CD8-positive, alpha-beta memory T cell (primary cell): ENCODE data around the gene RAB14. TPM values are rescaled to one million over a fixed set of nuclear protein-coding genes. Genes with fewer than 3 reads are reported as not detected.

Experiments
- CTCF ChIA-PET: fragments of 350-600 bp; sonication (Branson Sonifier 250); formaldehyde crosslinking; loops from one replicate; lab custom pipeline; 2021; ENCODE audit warnings: antibody characterized with exemption; lab: Charles Lee
- POLR2A ChIA-PET: fragments of 350-600 bp; sonication (Branson Sonifier 250); formaldehyde crosslinking; loops from one replicate; lab custom pipeline; 2021; ENCODE audit warnings: antibody characterized with exemption; lab: Charles Lee
- DNase-seq, 5 donors: peaks; one replicate each; pipeline versions ENCODE4 v3.0.0 to v3.0.0-alpha.2; 2020 to 2022; ENCODE audit warnings: mixed read lengths in 1 of 5
- H3K27ac ChIP-seq: one replicate; pipeline ENCODE4 v1.7.0; 2013; ENCODE audit warnings: low read depth, mild to moderate bottlenecking, low read length, moderate library complexity
- H3K27me3 ChIP-seq: 2 replicates; pipeline ENCODE4 v1.7.0; 2013; ENCODE audit warnings: low read length, mild to moderate bottlenecking; ENCODE audit not compliant: insufficient read depth, poor library complexity, severe bottlenecking
- H3K36me3 ChIP-seq: 2 replicates; pipeline ENCODE4 v1.7.0; 2013; ENCODE audit warnings: mild to moderate bottlenecking, low read length, moderate library complexity; ENCODE audit not compliant: insufficient read depth
- H3K4me1 ChIP-seq: 2 replicates; pipeline ENCODE4 v1.7.0; 2013; ENCODE audit warnings: mild to moderate bottlenecking, low read length, moderate library complexity; ENCODE audit not compliant: insufficient read depth
- H3K4me3 ChIP-seq: 2 replicates; pipeline ENCODE4 v1.7.0; 2013; ENCODE audit warnings: mild to moderate bottlenecking, low read length
- H3K9me3 ChIP-seq: 2 replicates; pipeline ENCODE4 v1.7.0; 2013; ENCODE audit warnings: mild to moderate bottlenecking, low read length
- H3K27ac Mint-ChIP-seq, 8 donors: one replicate each; pipeline ENCODE4 v1.8.0; 2020 to 2021; ENCODE audit warnings: mixed read lengths in 8 of 8, mild to moderate bottlenecking in 6 of 8, inconsistent platforms in 3 of 8, moderate library complexity in 3 of 8
- H3K27me3 Mint-ChIP-seq, 2 donors: one replicate each; pipeline ENCODE4 v1.8.0; 2020 to 2021; ENCODE audit warnings: mixed read lengths in 2 of 2, mild to moderate bottlenecking in 1 of 2, moderate library complexity in 1 of 2
- H3K36me3 Mint-ChIP-seq, 3 donors: one replicate each; pipeline ENCODE4 v1.8.0; 2020 to 2021; ENCODE audit warnings: mixed read lengths in 3 of 3, inconsistent platforms in 1 of 3, mild to moderate bottlenecking in 1 of 3
- H3K4me1 Mint-ChIP-seq, 3 donors: one replicate each; pipeline ENCODE4 v1.8.0; 2020 to 2021; ENCODE audit warnings: mixed read lengths in 3 of 3, inconsistent platforms in 1 of 3, mild to moderate bottlenecking in 1 of 3
- H3K4me3 Mint-ChIP-seq, 7 donors: one replicate each; pipeline ENCODE4 v1.8.0; 2020 to 2021; ENCODE audit warnings: mixed read lengths in 7 of 7, mild to moderate bottlenecking in 6 of 7, moderate library complexity in 4 of 7, inconsistent platforms in 2 of 7
- H3K9me3 Mint-ChIP-seq, 5 donors: one replicate each; pipeline ENCODE4 v1.8.0; 2020 to 2022; ENCODE audit warnings: mixed read lengths in 5 of 5, mild to moderate bottlenecking in 3 of 5, moderate library complexity in 2 of 5, inconsistent platforms in 1 of 5
- polyA plus RNA-seq: library from polyadenylated mRNA; unstranded; fragments of 300-500 nt; fragmentation: Illumina TruSeq; gene quantifications from one replicate; pipeline ENCODE4 v1.2.3, GENCODE V29; 2021
- total RNA-seq, 2 experiments: library from RNA; stranded (reverse); gene quantifications; one replicate each; pipeline ENCODE4 v1.2.3, GENCODE V29; 2021

Gene RAB14
- total and polyA plus RNA-seq, 3 experiments from 2014 or later = 51.0 to 85.4 (median 81.7) TPM

DNA sequence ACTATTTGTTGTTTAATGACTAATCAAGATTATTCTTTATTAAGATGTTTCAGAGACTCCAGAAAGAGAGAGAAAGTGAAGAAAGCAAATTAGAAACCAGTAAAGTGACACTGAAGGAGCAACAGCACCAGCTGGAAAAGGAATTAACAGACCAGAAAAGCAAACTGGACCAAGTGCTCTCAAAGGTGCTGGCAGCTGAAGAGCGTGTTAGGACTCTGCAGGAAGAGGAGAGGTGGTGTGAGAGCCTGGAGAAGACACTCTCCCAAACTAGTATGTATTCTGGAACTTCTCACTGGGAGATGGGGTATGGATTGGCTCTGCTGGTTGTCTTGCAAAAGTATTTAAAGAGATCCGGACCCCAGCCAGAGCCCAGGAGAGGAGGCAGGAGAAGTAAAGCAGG lies 33.6 kb downstream of the RAB14 start:
- DNase-seq = no peak
- Mint-ChIP-seq H3K27ac (peak overlapping the region; percentile 19 to 96 (median 57)), H3K4me3 (no peak overlapping the region), H3K27me3 (no peaks in the 10 kb centered on the region), H3K4me1 (peaks cover 17 to 25% (median 23%) of the 10 kb centered on the region in 3 donors), H3K36me3 (peaks cover 3 to 89% (median 21%) of the 10 kb centered on the region in 3 donors), H3K9me3 (no peaks in the 10 kb centered on the region)
- Histone ChIP-seq H3K4me1 (peaks cover 16% of the 10 kb centered on the region), H3K4me3 (no peak overlapping the region), H3K9me3 (no peaks in the 10 kb centered on the region), H3K27me3 (no peaks in the 10 kb centered on the region), H3K27ac (no peak overlapping the region), H3K36me3 (peaks cover 50% of the 10 kb centered on the region)
- ChIA-PET CTCF (interaction anchor here (1.4 kb wide), 1 partner anchor 46 kb away, joined by 3 read pairs; no protein-coding TSS in a partner anchor), POLR2A (no interaction called here)

DNA sequence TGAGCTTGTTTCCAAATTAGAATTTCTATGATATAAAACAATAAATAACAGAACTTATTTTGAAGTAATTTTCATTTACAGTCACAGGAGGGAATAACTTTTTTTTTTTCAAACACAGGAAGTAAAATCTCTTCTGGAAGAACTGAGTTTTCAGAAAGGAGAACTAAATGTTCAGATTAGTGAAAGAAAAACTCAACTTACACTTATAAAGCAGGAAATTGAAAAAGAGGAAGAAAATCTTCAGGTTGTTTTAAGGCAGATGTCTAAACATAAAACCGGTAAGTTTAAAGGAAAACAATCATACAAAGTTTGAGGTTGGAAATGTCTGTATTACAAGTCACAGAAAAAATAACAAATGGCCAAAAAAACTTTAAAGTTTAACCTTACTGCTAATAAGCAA lies 41.6 kb downstream of the RAB14 start:
- H3K27ac ChIP-seq = no peak overlapping the region
- peaks cover 6% of the 10 kb centered on the region for H3K4me1 ChIP-seq
- H3K27ac Mint-ChIP-seq = peak overlapping the region in 4 of 8 donors; percentile 3 to 56 (median 48)
- no peak overlapping the region for H3K4me3 ChIP-seq
- H3K9me3 Mint-ChIP-seq = no peaks in the 10 kb centered on the region
- no peaks in the 10 kb centered on the region for H3K9me3 ChIP-seq
- peaks cover 26 to 86% (median 37%) of the 10 kb centered on the region in 3 donors for H3K36me3 Mint-ChIP-seq
- ChIA-PET POLR2A (no interaction called here), CTCF (interaction anchor here (0.6 to 1.4 kb wide), 2 partner anchors 13 to 160 kb away, joined by 3 read pairs; no protein-coding TSS in a partner anchor)
- H3K27me3 Mint-ChIP-seq = no peaks in the 10 kb centered on the region
- DNase-seq = no peak
- H3K4me3 Mint-ChIP-seq = no peak overlapping the region
- peaks cover 16 to 25% (median 19%) of the 10 kb centered on the region in 3 donors for H3K4me1 Mint-ChIP-seq
- no peaks in the 10 kb centered on the region for H3K27me3 ChIP-seq
- peaks cover 53% of the 10 kb centered on the region for H3K36me3 ChIP-seq

DNA sequence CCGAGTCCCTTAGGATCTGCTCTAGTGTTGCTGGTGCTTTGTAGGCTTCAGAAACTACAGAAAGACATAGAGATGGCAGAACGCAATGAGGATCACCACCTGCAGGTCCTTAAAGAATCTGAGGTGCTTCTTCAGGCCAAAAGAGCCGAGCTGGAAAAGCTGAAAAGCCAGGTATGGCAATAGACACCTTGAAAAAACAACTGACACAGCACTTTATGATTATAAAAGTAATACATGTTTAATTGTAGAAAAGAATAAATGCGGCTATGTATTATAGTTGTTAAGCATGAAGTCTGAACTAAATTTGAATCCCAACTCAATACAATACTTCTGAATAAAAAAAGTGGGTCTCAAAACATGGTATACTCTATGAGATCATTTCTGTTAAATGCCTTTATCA lies 43.7 kb downstream of the RAB14 start:
- Mint-ChIP-seq H3K36me3 (peaks cover 23 to 86% (median 37%) of the 10 kb centered on the region in 3 donors), H3K9me3 (no peaks in the 10 kb centered on the region), H3K27ac (peak overlapping the region in 1 of 8 donors; percentile 47), H3K4me3 (no peak overlapping the region), H3K4me1 (peaks cover 25 to 30% (median 28%) of the 10 kb centered on the region in 3 donors), H3K27me3 (no peaks in the 10 kb centered on the region)
- DNase-seq = no peak
- no peak overlapping the region for H3K4me3 ChIP-seq
- CTCF ChIA-PET = interaction anchor here (1.0 kb wide), 1 partner anchor 11 kb away, joined by 4 read pairs; no protein-coding TSS in a partner anchor
- H3K4me1 ChIP-seq = peaks cover 6% of the 10 kb centered on the region
- no peak overlapping the region for H3K27ac ChIP-seq
- no peaks in the 10 kb centered on the region for H3K9me3 ChIP-seq
- no peaks in the 10 kb centered on the region for H3K27me3 ChIP-seq
- H3K36me3 ChIP-seq = peaks cover 64% of the 10 kb centered on the region
- POLR2A ChIA-PET = no interaction called here

DNA sequence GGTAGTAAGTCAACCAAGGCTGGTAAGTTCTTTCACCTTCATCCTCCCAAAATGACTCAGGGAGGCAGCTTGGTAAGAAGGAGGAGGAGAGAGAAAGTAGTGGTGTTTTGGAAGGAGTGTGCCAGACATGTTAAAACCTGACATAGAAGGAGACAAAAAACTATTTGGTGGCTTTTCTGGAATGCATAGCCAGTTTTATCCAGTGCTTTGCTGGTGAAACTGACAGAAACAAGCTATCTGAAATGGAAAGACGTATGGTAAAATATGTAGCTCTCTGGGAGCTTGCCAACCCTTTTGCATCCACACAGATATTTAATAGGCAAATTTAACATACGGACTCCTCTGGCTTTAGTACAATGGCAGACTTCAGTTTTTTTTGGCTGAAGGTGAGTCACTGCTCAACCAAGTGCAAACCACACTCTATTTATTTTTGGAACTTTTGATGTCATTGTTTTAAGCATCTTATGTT lies 45.4 kb downstream of the RAB14 start:
- H3K27me3 ChIP-seq = no peaks in the 10 kb centered on the region
- H3K9me3 ChIP-seq = no peaks in the 10 kb centered on the region
- no peak overlapping the region for H3K27ac ChIP-seq
- peak overlapping the region; percentile 7 to 93 (median 76) for H3K27ac Mint-ChIP-seq
- H3K36me3 Mint-ChIP-seq = peaks cover 26 to 88% (median 41%) of the 10 kb centered on the region in 3 donors
- peaks cover 34 to 38% (median 36%) of the 10 kb centered on the region in 3 donors for H3K4me1 Mint-ChIP-seq
- peaks cover 6% of the 10 kb centered on the region for H3K4me1 ChIP-seq
- peak overlapping the region in 1 of 7 donors; percentile 26 for H3K4me3 Mint-ChIP-seq
- no peak overlapping the region for H3K4me3 ChIP-seq
- H3K36me3 ChIP-seq = peaks cover 60% of the 10 kb centered on the region
- peak in 2 of 5 donors; percentile 8 to 34 for DNase-seq
- H3K9me3 Mint-ChIP-seq = no peaks in the 10 kb centered on the region
- ChIA-PET POLR2A (no interaction called here), CTCF (interaction anchor here (1.1 to 1.4 kb wide), 2 partner anchors 9 to 13 kb away, joined by 3 read pairs; no protein-coding TSS in a partner anchor)
- no peaks in the 10 kb centered on the region for H3K27me3 Mint-ChIP-seq

GRCh38 chr9:121154782-121155181 lies 46.9 kb downstream of the RAB14 start:
- CTCF ChIA-PET = interaction anchor here (0.6 kb wide), 1 partner anchor 85 kb away, joined by 3 read pairs; no protein-coding TSS in a partner anchor
- Histone ChIP-seq H3K4me1 (peaks cover 6% of the 10 kb centered on the region), H3K27me3 (no peaks in the 10 kb centered on the region), H3K27ac (no peak overlapping the region), H3K4me3 (no peak overlapping the region), H3K36me3 (peaks cover 62% of the 10 kb centered on the region), H3K9me3 (no peaks in the 10 kb centered on the region)
- Mint-ChIP-seq H3K27me3 (no peaks in the 10 kb centered on the region), H3K36me3 (peaks cover 26 to 87% (median 40%) of the 10 kb centered on the region in 3 donors), H3K9me3 (no peaks in the 10 kb centered on the region), H3K4me1 (peaks cover 34 to 38% (median 36%) of the 10 kb centered on the region in 3 donors), H3K4me3 (peak overlapping the region in 1 of 7 donors; percentile 15), H3K27ac (peak overlapping the region in 5 of 8 donors; percentile 21 to 81 (median 30))
- POLR2A ChIA-PET = no interaction called here
- no peak for DNase-seq

GRCh38 chr9:121153642-121154041 lies 48.0 kb downstream of the RAB14 start:
- no peaks in the 10 kb centered on the region for H3K9me3 Mint-ChIP-seq
- H3K4me3 ChIP-seq = no peak overlapping the region
- no peak overlapping the region for H3K4me3 Mint-ChIP-seq
- H3K27me3 ChIP-seq = no peaks in the 10 kb centered on the region
- DNase-seq = no peak
- H3K36me3 Mint-ChIP-seq = peaks cover 22 to 86% (median 38%) of the 10 kb centered on the region in 3 donors
- peaks cover 61% of the 10 kb centered on the region for H3K36me3 ChIP-seq
- no peak overlapping the region for H3K27ac ChIP-seq
- CTCF ChIA-PET = no interaction called here
- H3K9me3 ChIP-seq = no peaks in the 10 kb centered on the region
- H3K27ac Mint-ChIP-seq = peak overlapping the region in 4 of 8 donors; percentile 13 to 73 (median 14)
- peaks cover 6% of the 10 kb centered on the region for H3K4me1 ChIP-seq
- peaks cover 33 to 38% (median 34%) of the 10 kb centered on the region in 3 donors for H3K4me1 Mint-ChIP-seq
- POLR2A ChIA-PET = no interaction called here
- H3K27me3 Mint-ChIP-seq = no peaks in the 10 kb centered on the region

DNA sequence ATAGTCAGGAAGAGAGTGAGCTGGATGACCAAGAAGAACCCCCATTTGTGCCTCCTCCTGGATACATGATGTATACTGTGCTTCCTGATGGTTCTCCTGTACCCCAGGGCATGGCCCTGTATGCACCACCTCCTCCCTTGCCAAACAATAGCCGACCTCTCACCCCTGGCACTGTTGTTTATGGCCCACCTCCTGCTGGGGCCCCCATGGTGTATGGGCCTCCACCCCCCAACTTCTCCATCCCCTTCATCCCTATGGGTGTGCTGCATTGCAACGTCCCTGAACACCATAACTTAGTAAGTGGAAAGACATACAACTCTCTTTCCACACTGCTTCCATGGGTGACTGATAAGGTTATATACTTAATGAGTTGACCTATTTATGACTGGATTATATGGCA lies 51.5 kb downstream of the RAB14 start:
- H3K27me3 ChIP-seq = no peaks in the 10 kb centered on the region
- no peak for DNase-seq
- ChIA-PET POLR2A (interaction anchor here (0.6 kb wide), 1 partner anchor 58 kb away, joined by 4 read pairs; no protein-coding TSS in a partner anchor), CTCF (interaction anchor here (1.3 kb wide), 1 partner anchor 29 kb away, joined by 3 read pairs; no protein-coding TSS in a partner anchor)
- Mint-ChIP-seq H3K36me3 (peaks cover 3 to 87% (median 43%) of the 10 kb centered on the region in 3 donors), H3K27me3 (no peaks in the 10 kb centered on the region), H3K4me1 (peaks cover 18 to 22% (median 19%) of the 10 kb centered on the region in 3 donors), H3K9me3 (no peaks in the 10 kb centered on the region), H3K4me3 (no peak overlapping the region), H3K27ac (peak overlapping the region in 4 of 8 donors; percentile 30 to 79 (median 45))
- no peak overlapping the region for H3K4me3 ChIP-seq
- H3K9me3 ChIP-seq = no peaks in the 10 kb centered on the region
- peaks cover 68% of the 10 kb centered on the region for H3K36me3 ChIP-seq
- no peak overlapping the region for H3K27ac ChIP-seq
- no peaks in the 10 kb centered on the region for H3K4me1 ChIP-seq

GRCh38 chr9:121144482-121144881 lies 57.2 kb downstream of the RAB14 start:
- POLR2A ChIA-PET = no interaction called here
- no peak for DNase-seq

More at GRCh38 chr9:121144482-121144881, 57.2 kb downstream of the RAB14 start:
- no peaks in the 10 kb centered on the region for H3K9me3 ChIP-seq
- no peak overlapping the region for H3K4me3 ChIP-seq
- Mint-ChIP-seq H3K4me3 (no peak overlapping the region), H3K36me3 (peaks cover 26 to 96% (median 49%) of the 10 kb centered on the region in 3 donors), H3K4me1 (peaks cover 0 to 6% (median 4%) of the 10 kb centered on the region in 3 donors), H3K27me3 (no peaks in the 10 kb centered on the region), H3K27ac (peak overlapping the region in 5 of 8 donors; percentile 10 to 78 (median 30)), H3K9me3 (no peaks in the 10 kb centered on the region)
- CTCF ChIA-PET = no interaction called here
- H3K27ac ChIP-seq = no peak overlapping the region
- H3K4me1 ChIP-seq = no peaks in the 10 kb centered on the region
- peaks cover 75% of the 10 kb centered on the region for H3K36me3 ChIP-seq
- no peaks in the 10 kb centered on the region for H3K27me3 ChIP-seq
